ENCODE results near the gene GOLGA6C. TPM values are rescaled to one million over a fixed set of nuclear protein-coding genes. Genes with fewer than 3 reads are reported as not detected.
"Not testable (repeated sequence)": the region's sequence is repeated elsewhere in the genome, so short reads cannot be mapped to it uniquely, and the experiment has no call there.

GOLGA6C gene, protein sequence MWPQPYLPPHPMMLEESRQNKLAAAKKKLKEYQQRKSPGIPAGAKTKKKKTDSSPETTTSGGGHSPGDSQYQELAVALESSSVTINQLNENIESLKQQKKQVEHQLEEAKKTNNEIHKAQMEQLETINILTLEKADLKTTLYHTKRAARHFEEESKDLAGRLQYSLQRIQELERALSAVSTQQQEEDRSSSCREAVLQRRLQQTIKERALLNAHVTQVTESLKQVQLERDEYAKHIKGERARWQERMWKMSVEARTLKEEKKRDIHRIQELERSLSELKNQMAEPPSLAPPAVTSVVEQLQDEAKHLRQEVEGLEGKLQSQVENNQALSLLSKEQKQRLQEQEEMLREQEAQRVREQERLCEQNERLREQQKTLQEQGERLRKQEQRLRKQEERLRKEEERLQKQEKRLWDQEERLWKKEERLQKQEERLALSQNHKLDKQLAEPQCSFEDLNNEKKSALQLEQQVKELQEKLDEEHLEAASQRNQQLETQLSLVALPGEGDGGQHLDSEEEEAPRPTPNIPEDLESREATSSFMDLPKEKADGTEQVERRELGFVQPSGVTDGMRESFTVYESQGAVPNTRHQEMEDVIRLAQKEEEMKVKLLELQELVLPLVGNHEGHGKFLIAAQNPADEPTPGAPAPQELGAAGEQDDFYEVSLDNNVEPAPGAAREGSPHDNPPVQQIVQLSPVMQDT
- polyA plus RNA-seq (ENCODE audit: insufficient read length in 4 of 4): not detected

DNA sequence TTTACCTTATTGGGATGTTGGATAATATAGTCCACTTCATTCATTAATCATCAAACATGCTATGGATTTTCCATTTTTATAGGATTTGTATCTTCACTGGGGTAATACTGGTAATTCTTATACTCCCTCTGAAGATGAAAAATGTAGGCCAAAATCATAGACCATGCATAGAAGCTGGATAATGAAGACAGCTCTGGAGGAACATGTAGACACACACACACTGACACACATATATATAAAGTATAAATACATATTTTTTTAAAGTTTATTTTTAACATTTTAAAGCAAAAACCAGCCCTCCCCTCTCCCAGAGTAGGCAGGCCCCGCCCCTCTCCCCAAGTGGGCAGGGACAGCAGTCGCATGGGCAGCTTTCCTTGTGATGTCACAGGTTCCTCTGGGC is at the start of gene GOLGA6C:
TSS of gene GOLGA6C (plus strand) at position 301 of the 400 bp plus-strand sequence. CDS start 265 bp downstream, outside the sequence.
- not testable (repeated sequence) for DNase-seq (ENCODE audit: low read depth in 4 of 4, low spot score in 2 of 4)

DNA sequence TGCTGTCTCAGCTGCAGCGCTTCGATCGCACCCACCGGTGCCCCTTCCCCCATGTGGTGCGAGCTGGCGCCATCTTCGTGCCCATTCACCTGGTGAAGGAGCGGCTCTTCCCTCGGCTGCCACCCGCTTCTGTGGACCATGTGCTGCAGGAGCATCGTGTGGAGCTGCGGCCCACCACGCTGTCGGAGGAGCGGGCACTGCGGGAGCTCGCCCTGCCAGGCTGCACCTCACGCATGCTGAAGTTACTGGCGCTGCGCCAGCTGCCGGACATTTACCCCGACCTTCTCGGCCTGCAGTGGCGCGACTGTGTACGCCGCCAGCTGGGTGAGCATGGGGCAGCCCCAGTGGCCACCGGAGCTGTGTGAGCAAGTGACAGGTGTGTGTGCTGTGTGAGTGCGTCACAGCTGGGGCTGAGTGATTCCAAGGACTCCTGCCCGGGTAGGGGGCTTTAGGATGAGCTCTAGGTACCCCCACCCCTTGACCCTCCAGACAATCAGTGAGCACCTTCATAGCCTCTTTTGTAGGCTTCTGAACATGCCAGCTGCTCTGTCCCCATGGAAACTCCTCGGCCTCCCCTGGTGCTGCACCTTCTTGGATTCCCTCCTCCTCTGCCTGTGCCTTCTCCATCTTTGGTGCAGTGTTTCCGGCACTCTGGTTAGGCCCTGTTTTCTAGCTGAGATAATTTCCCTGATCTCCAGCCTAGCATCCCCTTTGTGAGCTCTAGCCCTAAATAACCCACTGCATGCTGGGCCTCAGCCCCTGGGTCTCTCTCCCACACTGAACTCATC is 49.4 kb upstream of the GOLGA6C start:
- no peak for DNase-seq (ENCODE audit: low read depth in 4 of 4, low spot score in 2 of 4)

DNA sequence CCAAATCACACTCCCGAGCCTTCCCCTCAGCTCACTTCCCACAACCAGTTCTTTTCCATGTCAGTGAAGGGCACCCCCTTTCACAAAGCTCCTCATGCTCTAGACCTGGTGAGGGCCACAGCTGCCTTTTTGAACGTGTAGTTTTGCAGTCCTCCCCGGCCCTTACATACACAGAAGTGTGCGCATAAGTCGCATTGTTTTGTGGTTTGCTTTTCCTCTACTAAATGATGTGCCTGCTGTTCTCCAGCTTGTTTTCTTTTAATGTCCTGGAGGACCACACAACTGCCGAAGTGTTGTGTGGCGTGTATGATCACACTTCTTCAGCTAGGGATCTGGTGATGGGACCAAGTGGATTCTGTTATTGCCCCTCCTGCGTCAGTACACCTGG is 48.9 kb upstream of the GOLGA6C start:
- DNase-seq (ENCODE audit: low read depth in 4 of 4, low spot score in 2 of 4): no peak

DNA sequence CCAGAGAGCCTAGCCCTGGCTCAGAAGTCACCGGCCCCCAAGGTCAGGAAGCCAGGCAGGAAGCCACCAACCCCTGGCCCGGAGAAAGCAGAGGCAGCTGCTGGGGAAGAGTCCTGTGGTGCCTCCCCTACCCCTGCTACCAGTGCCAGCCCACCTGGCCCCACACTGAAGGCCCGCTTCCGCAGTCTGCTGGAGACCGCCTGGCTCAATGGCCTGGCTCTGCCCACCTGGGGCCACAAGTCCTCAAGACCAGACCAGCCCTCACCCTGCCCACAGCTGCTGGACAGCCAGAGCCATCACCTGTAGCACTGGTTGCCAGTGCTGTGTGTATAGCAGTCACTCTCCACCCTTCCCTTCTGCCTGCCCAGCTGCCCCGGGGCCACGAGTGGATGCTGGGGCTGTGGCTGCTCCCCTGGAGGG is 47.3 kb upstream of the GOLGA6C start:
- DNase-seq (ENCODE audit: low read depth in 4 of 4, low spot score in 2 of 4): no peak

DNA sequence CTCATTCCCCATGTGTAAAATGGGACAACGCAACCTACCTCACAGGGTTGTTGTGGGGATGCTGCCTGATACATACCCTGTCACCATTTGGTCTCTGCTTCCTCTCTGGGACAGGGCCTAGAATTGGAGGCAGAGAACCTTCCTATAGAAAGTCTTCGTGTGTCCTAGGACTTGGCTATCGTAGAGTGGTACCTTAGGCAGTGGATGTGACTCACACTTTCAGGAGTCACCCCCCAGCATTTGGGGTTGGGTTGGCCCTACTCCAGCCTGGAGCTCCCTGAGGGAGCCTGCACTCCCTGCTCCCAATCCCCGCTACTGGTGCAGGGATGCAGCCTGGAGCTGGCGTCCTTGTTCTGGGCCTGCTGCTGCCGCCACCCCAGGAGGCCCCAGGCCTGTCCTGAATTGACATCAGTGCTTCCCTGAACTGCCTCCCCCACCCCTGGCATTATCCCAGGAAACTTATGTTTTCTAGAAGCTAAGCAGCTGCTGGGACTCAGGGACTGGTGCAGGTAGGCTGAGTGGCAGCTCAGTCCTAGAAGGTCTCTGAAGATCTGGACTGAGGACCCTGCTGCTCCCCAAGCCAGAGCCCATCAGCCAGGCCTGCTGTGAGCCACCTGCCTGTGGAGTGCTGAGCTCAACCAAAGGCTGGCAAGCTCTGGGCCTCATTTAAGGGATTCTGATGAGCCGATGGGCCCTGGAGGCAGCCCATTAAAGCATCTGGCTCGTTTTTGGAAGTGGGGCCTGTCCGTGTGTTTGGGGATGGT is 46.5 kb upstream of the GOLGA6C start:
- DNase-seq (ENCODE audit: low read depth in 4 of 4, low spot score in 2 of 4): no peak

DNA sequence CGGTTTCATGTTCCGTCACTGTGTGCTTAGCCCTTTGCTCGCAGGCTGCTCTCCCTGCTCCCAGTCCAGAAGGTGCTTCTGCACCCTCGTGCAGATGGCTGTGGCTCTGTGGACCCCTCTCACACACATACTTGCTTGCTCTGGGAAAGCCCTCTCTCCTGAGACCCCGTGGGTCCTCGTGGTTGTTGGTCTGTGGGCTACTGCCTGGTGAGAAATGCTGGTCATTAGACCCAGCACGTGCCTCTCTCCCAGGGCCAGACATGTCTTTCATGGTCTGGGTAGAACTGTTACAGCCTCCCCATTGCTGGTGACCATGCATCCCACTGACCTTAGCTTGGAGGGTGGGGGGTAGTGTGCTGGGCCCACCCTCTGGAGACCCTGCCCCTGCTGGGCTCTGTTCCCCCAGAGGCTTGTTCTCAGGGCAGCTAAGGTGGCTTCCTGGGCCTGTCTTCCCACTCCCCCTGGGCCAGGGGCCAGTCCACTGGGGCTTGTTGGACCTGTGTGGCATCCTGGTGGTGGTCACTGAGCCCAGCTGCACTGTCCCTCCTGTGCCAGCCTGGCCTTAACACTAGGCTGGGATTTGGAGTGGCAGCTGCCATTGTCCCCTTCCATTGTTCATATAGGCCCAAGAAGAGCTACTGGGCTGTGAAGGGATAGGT is 45.8 kb upstream of the GOLGA6C start:
- no peak for DNase-seq (ENCODE audit: low read depth in 4 of 4, low spot score in 2 of 4)

DNA sequence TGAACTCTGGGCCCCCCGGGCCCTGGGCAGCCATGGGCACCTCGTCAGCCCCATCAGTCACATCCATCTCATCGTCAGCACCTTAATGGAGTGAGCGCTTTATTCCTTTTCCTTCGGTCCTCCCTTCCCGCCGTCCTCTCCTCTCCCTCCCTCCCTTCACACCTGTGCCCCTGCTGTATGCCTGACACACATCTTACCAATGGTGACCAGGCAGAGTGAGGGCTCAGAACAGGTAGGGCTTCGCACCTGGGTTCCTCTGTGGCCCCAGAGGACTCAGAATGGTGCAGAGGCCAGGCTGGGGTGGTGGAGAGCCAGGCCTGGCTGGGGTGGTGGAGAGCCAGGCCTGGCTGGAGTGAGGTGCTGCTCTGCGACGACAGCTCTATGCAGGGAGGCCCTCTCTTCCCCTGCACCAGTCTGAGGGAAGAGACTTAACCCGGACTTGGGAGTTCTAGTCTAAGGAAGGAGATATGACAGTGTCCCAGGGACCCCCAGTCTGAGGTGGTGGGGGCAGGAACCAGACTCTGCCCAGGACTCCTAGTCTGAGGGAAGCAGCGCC is 44.8 kb upstream of the GOLGA6C start:
- no peak for DNase-seq (ENCODE audit: low read depth in 4 of 4, low spot score in 2 of 4)

DNA sequence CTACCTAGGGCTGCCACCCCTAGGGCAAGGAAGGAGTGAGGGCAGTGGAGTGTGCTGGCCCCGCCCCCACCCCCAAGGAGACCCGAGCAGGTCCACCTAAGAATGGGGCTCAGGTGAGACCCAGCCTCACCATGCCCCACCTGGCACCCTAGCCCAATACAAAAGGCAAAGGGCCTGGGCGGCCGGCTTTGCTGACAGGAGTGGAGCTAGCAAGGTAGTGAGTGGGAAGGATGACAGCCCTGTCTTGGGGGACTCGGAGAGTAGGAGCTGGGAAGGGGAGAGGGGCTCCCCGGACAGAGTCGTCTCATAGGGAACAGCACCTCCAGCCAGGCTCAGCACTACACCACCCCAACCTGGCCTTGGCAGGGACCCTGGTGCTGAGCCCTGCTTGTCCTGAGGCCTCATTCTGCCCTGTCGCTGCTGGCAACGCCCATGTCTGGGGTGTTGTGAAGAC is 44.3 kb upstream of the GOLGA6C start:
- DNase-seq (ENCODE audit: low read depth in 4 of 4, low spot score in 2 of 4): no peak

DNA sequence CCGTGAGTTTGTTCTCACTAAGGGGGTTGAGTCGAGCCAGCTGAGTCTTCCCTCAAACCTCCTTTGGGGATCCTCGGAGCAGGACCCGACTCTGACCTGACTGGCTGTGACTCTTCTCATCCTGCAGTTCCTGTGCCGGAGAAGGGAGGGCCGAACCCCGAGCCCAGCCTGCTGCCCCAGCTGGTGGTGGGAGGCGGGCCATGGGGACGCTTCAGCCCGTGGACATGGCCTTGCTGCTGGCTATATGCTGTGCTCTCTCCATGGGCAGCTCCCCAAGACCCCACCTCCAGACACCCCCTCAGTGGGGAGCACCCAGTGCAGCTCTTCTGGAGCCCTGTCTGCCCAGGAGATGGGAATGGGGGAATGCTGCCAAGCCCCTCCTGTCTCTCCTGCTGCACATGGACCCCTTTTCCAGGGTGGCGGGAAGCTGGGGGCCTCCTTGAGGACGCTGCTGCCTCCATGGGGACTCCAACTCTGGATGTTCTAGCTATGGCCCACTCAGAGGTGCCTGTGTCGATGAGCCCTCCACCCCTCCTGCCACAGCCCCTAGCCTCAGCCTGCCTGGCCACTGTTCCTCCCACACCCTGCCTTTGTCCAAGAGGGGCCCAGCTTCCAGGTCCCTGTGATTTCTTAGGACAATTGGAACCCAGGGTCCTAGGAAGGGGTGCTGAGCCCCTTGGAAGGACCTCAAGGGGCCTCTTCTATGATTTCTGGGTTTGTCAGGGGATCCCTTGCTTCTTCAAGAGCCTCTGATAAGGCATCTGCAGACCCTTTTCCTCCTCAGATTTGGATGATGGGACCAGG is 43.6 kb upstream of the GOLGA6C start:
- DNase-seq (ENCODE audit: low read depth in 4 of 4, low spot score in 2 of 4): no peak

DNA sequence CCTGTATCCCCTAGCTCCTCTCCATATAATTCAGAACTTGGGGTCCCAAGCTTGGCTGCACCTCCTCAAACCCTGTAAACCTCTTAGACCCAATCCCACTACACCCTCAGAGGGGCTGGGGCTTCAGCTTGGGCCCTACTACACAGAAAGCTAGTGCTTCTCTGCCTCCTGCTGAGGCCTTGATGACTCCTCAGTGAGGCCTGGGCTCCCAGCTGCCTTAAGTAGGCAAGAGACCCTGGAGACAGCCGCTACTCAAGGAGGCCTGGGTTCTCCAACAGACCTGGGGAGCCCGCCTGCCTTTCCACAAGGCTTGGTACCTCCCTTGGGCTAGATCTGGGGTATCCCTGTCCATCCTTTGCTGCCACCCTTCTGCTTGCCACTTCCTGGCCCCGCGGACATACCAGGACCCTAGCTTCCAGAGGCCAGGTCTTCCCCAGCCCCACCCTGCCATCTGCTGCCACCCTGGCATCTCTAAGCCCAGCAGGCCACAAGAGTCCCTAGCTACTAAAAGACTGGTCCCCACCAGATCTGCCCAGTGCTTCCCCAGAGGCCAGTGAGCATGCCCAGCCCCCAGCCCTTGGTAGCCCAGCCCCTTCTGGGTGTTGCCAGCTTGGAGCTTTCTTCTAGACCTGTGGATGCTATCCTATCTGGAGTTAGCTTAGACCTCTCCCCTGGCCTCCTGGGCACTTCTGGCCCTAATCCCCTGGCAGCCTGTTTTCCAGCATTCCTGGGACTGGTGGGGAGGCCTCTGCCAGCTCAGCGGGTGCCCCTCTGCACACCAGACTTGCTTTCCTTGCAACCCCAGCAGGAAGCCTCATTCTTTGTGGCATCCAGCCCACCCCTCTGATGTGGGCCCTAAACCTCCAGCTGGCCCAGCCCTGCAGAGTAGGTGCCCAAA is 42.8 kb upstream of the GOLGA6C start:
- no peak for DNase-seq (ENCODE audit: low read depth in 4 of 4, low spot score in 2 of 4)

DNA sequence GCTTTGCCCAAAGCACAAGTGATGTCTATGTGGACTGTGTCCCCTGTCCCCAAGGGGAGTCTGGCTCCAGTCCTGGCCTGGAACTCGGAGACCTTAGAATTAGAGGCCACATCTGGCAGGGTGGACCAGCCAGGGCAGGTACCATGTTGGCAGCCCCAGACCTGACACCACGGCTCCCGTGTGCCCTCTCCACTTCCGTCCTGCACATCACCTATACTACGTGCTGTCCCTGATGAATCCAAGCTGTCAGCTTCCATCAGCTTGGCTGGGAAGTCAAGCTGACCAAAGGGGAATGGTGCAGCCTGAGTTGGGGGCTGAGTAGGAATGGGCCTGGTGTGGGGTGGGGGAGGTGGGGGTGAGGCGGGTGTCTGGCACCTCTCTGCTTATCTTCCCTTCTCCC is 41.1 kb upstream of the GOLGA6C start:
- no peak for DNase-seq (ENCODE audit: low read depth in 4 of 4, low spot score in 2 of 4)

DNA sequence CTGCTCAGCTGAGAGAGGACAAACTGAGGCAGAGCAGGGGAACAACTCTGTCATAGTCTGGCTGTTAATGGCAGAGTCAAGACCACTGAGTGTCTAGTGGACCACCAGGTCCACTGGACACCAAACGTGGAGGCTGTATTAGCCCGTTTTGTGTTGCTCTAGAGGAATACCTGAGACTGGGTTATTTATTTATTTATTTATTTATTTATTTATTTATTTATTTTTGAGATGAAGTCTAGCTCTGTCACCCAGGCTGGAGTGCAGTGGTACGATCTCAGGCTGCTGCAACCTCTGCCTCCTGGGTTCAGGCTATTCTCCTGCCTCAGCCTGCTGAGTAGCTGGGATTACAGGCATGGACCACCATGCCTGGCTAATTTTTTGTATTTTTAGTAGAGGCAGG is 40.6 kb upstream of the GOLGA6C start:
- not testable (repeated sequence) for DNase-seq (ENCODE audit: low read depth in 4 of 4, low spot score in 2 of 4)

DNA sequence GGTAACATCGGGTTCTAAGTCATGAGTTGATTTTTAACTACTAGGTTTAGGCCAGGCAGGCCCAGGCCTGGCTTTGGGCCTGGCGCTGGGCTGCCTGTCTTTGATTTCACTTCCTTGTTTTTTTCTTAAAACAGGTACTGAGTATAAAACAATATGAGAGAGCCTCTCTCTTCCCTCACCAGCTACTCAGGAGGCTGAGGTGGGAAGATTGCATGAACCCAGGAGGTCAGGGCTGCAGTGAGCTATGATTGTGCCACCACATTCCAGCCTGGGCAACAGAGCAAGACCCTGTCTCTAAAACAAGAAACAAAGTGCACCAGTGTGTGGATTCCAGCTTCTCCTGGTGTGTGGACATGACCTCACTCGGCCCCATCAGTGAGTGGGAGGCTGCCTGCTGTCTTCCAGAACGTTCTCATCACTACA is 38.6 kb upstream of the GOLGA6C start:
- DNase-seq (ENCODE audit: low read depth in 4 of 4, low spot score in 2 of 4): not testable (repeated sequence)

DNA sequence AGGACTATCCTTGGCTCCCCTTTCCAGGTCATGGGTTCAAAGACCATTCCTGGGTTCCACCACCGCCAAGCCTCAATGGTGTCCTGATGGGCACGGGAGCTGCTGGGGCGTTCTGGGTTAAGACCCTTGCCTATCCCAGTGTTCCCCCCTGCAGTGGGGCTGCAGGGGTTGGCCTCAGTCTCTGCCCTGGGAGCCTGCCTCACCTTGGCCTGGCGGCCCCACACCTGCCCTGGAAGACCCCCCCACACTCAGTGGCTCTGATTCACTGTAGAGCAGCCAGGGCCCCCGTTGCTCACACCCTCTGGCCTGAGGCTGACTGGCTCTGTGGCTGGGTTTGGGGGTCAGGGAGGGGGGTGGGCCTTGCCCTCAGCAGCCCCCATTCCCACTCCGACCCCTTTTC is 34.4 kb upstream of the GOLGA6C start:
- DNase-seq (ENCODE audit: low read depth in 4 of 4, low spot score in 2 of 4): no peak

DNA sequence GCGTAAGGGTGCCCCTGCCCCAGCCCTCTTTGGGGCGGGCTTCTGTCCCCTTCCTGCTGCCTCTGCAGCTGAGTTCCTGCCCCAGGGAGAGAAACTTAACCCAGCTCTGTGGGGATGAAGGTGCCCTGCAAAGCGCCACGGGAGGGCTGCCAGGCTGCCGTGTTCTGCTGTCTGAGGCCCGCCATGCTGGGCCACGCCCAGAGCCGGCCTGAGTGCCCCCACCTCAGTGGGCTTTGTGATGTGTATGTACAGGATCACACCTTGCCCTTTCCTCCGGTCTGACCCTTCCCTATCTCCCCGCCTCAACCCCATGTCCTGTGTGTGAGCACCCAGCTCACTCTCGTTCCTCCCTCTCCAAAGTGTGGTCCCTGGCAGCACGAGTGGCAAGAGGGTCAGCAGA is 33.9 kb upstream of the GOLGA6C start:
- DNase-seq (ENCODE audit: low read depth in 4 of 4, low spot score in 2 of 4): no peak

DNA sequence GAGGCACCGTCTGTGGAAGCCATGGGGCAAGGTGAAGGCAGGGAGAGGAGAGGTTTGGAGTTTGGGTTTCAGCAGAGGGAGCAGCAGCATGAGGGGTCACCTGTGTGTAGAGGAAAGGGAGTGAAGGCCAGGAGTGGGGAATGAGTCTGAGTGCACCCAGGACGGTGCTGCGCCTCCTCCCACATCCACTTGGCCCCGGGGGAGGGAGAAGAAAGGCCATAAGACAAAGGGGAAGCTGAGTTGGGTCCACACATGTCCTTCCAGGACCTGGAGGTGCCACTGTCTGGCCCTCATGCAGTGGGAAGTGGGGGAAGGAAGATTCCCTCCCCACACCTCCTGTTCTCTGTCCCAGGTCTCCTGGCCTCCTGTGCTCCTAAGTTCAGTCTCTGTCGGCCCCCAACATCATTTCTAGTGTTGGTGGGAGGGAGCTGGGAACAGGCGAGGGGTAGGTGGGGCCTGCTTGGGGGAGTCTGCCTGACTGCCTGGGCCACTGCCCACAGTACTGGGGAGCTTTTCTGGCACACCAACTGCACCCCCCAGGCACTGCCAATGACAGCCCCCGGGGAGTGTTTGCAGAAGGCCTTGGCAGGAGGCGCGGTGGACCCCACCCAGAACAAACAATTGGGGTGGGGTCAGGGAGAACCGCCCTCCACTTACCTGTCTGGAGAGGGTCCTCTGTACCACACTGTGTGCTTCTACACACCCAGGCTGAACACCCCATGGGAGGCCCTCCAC is 32.9 kb upstream of the GOLGA6C start:
- DNase-seq (ENCODE audit: low read depth in 4 of 4, low spot score in 2 of 4): not testable (repeated sequence)

All from left renal cortex interstitium (tissue), 4 donors.